HCT116 (cell line): ENCODE results near the gene SACM1L. TPM values are rescaled to one million over a fixed set of nuclear protein-coding genes. Genes with fewer than 3 reads are reported as not detected.

Experiments used
- ATAC-seq: fragments of 200-7000 bp; cut with Tn5 transposase; 2 replicates; pipeline ENCODE4 v1.9.1; 2020; ENCODE audit warnings: mild to moderate bottlenecking, moderate library complexity
- BruUV-seq: library from RNA; stranded (reverse); fragments of 400-500 nt; replicated peaks from 2 replicates; lab custom pipeline; 2021; lab: Mats Ljungman, UMichigan
- CTCF ChIA-PET: fragments of 300-600 bp; sonication (Branson Sonifier 250); formaldehyde crosslinking; loops from one replicate; lab custom pipeline; 2021; ENCODE audit warnings: antibody characterized with exemption; lab: Charles Lee
- POLR2A ChIA-PET: fragments of 300-600, 350-600 bp; sonication (Branson Sonifier 250); formaldehyde crosslinking; loops from one replicate; lab custom pipeline; 2021; ENCODE audit warnings: antibody characterized with exemption; lab: Charles Lee
- RAD21 ChIA-PET, 2 experiments: fragments of 300-600 bp; sonication (Branson Sonifier 250); formaldehyde crosslinking; loops; one replicate each; lab custom pipeline; 2023; ENCODE audit warnings: low total read pairs in 2 of 2; ENCODE audit not compliant: uncharacterized antibody in 2 of 2, unreplicated experiment in 2 of 2, low non-redundant PET in 1 of 2; lab: Charles Lee
- DNase-seq: peaks from one replicate; pipeline ENCODE4 v3.0.0-alpha.2; 2010; ENCODE audit warnings: low read depth, low spot score
- H2AFZ ChIP-seq: fragments of 200-600 bp; shearing (Covaris generic), sonication (generic); 2 replicates; pipeline ENCODE4 v1.6.1; 2017; ENCODE audit warnings: low read depth, mixed run types, mixed read lengths, antibody characterized with exemption, low read length; ENCODE audit not compliant: poor library complexity, severe bottlenecking
- H3K27ac ChIP-seq: 2 replicates; pipeline ENCODE4 v1.5.1; 2012; ENCODE audit warnings: low read depth, low read length
- H3K27me3 ChIP-seq: fragments of 200-600 bp; sonication (generic); 2 replicates; pipeline ENCODE4 v1.6.1; 2016; ENCODE audit warnings: mixed run types, low read length, mixed read lengths; ENCODE audit not compliant: insufficient read depth
- H3K36me3 ChIP-seq, 2 experiments: fragments of 200-500 bp in 1 of 2; fragments of 200-600 bp in 1 of 2; sonication (Bioruptor generic) in 1 of 2; sonication (generic) in 1 of 2; 2 replicates each; pipeline versions ENCODE4 v1.5.1 to v1.6.1; 2014 to 2016; ENCODE audit warnings: low read length in 2 of 2, inconsistent platforms in 1 of 2, mixed read lengths in 1 of 2, mixed run types in 1 of 2; ENCODE audit not compliant: insufficient read depth in 2 of 2, control insufficient read depth in 1 of 2
- H3K4me1 ChIP-seq, 2 experiments: fragments of 200-600 bp in 1 of 2; sonication (generic) in 1 of 2; 2 replicates each; pipeline versions ENCODE4 v1.5.1 to v1.6.1; 2012 to 2017; ENCODE audit warnings: low read length in 2 of 2, inconsistent platforms in 1 of 2, mild to moderate bottlenecking in 1 of 2, mixed read lengths in 1 of 2, mixed run types in 1 of 2, moderate library complexity in 1 of 2; ENCODE audit not compliant: insufficient read depth in 2 of 2, control insufficient read depth in 1 of 2
- H3K4me2 ChIP-seq: fragments of 200-600 bp; sonication (generic); 2 replicates; pipeline ENCODE4 v1.6.1; 2017; ENCODE audit warnings: mixed run types, low read length, mixed read lengths
- H3K4me3 ChIP-seq, 2 experiments: fragments of 200-600 bp in 1 of 2; sonication (generic) in 1 of 2; replicated peaks in 1 of 2; 2 replicates each; pipeline ENCODE4 v1.5.1; 2011 to 2016; ENCODE audit warnings: low read length in 2 of 2, control low read depth in 1 of 2, low read depth in 1 of 2, mild to moderate bottlenecking in 1 of 2, mixed read lengths in 1 of 2, mixed run types in 1 of 2
- H3K79me2 ChIP-seq: fragments of 200-600 bp; sonication (generic); 2 replicates; pipeline ENCODE4 v1.6.1; 2017; ENCODE audit warnings: mild to moderate bottlenecking, mixed run types, low read length, moderate library complexity, mixed read lengths; ENCODE audit not compliant: insufficient read depth
- H3K9ac ChIP-seq: fragments of 200-600 bp; sonication (generic); 2 replicates; pipeline ENCODE4 v1.6.1; 2016; ENCODE audit warnings: low read length, mixed read lengths
- H3K9me2 ChIP-seq: fragments of 200-600 bp; sonication (generic), shearing (Covaris generic); 2 replicates; pipeline ENCODE4 v1.6.1; 2017; ENCODE audit warnings: mixed run types, mild to moderate bottlenecking, moderate library complexity; ENCODE audit not compliant: insufficient read depth
- H3K9me3 ChIP-seq, 2 experiments: fragments of 200-500 bp in 1 of 2; fragments of 200-600 bp in 1 of 2; sonication (Bioruptor generic) in 1 of 2; sonication (generic) in 1 of 2; 2 replicates each; pipeline ENCODE4 v1.6.1; 2014 to 2017; ENCODE audit warnings: low read length in 2 of 2, mixed read lengths in 2 of 2, inconsistent platforms in 1 of 2, low read depth in 1 of 2, mild to moderate bottlenecking in 1 of 2, mixed run types in 1 of 2, moderate library complexity in 1 of 2; ENCODE audit not compliant: control insufficient read depth in 1 of 2, insufficient read depth in 1 of 2
- H4K20me1 ChIP-seq: fragments of 200-600 bp; sonication (generic), shearing (Covaris generic); 2 replicates; pipeline ENCODE4 v1.6.1; 2017; ENCODE audit warnings: mixed run types, mild to moderate bottlenecking, moderate library complexity; ENCODE audit not compliant: insufficient read depth
- CBX3 ChIP-seq: IDR thresholded peaks from 2 replicates; pipeline ENCODE4 v1.6.1; 2012; ENCODE audit warnings: low read depth
- EGR1 ChIP-seq: IDR thresholded peaks from 2 replicates; pipeline ENCODE4 v1.6.1; 2012; ENCODE audit warnings: low read depth
- FOSL1 ChIP-seq: IDR thresholded peaks from 2 replicates; pipeline ENCODE4 v1.6.1; 2012; ENCODE audit warnings: low read depth
- JUND ChIP-seq: IDR thresholded peaks from 2 replicates; pipeline ENCODE4 v1.6.1; 2012
- RAD21 ChIP-seq: IDR thresholded peaks from 2 replicates; pipeline ENCODE4 v1.6.1; 2012; ENCODE audit warnings: low read depth, mild to moderate bottlenecking
- SP1 ChIP-seq: IDR thresholded peaks from 2 replicates; pipeline ENCODE4 v1.6.1; 2012; ENCODE audit warnings: low read depth
- intact Hi-C: fragments of 100-400 bp; cut with micrococcal nuclease; formaldehyde crosslinking; loops from 2 replicates; pipeline ENCODE4 v1.10.0; 2022
- total RNA-seq: library from RNA; stranded (reverse); gene quantifications from one replicate; pipeline ENCODE4 v1.2.1, GENCODE V29; 2021; ENCODE audit not compliant: unreplicated experiment
- TF ChIP-seq, protein P1 (sequence below): IDR thresholded peaks from 2 replicates; pipeline ENCODE4 v1.6.1; 2012
- TF ChIP-seq, protein P2 (sequence below): IDR thresholded peaks from 2 replicates; pipeline ENCODE4 v1.6.1; 2011; ENCODE audit warnings: mild to moderate bottlenecking, low read length, moderate library complexity; ENCODE audit not compliant: insufficient replicate concordance; ENCODE audit errors: extremely low read depth
- TF ChIP-seq, protein P3 (sequence below): IDR thresholded peaks from 2 replicates; pipeline ENCODE4 v1.6.1; 2012

The SACM1L gene
- total RNA-seq, 1 experiment from 2014 or later, result 27.3 TPM

DNA sequence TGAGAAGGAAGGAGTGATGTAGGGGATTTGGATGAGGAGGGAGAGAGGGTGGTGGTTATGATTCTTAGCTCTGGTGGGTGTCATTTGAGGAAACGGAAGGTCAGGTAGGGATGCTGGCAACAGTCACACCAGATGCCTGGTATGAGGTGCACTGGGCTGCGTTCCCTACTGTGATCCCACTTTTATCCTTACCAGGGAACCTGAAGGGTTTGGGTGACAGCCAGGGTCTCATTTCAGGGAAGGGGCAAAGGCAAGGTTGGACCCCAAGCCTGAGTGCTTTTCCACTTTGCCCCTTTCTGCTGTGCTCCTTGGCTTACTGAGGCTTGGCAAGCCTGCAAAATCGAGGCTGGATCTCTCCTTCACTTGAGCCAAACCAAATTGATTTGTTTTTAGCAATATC is 36.0 kb upstream of the SACM1L start:
- no peaks in the 10 kb centered on the region for H4K20me1 ChIP-seq
- H3K4me1 ChIP-seq, result peaks cover 0 to 15% of the 10 kb centered on the region in 2 experiments; a peak in 1 of 4 replicates
- no TSS peak for BruUV-seq
- POLR2A ChIA-PET, result no interaction called here
- H3K9me2 ChIP-seq, result no peaks in the 10 kb centered on the region
- ATAC-seq (no peak), DNase-seq (no peak)
- RAD21 ChIA-PET, result no interaction called here
- H3K27me3 ChIP-seq, result no peaks in the 10 kb centered on the region
- H3K9ac ChIP-seq, result no peak overlapping the region
- TF ChIP-seq EGR1 (no peak), CBX3 (no peak), JUND (no peak), FOSL1 (no peak), SP1 (no peak), RAD21 (no peak)
- TF ChIP-seq, protein P1, sequence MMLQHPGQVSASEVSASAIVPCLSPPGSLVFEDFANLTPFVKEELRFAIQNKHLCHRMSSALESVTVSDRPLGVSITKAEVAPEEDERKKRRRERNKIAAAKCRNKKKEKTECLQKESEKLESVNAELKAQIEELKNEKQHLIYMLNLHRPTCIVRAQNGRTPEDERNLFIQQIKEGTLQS, result no peak
- TF ChIP-seq, protein P2, sequence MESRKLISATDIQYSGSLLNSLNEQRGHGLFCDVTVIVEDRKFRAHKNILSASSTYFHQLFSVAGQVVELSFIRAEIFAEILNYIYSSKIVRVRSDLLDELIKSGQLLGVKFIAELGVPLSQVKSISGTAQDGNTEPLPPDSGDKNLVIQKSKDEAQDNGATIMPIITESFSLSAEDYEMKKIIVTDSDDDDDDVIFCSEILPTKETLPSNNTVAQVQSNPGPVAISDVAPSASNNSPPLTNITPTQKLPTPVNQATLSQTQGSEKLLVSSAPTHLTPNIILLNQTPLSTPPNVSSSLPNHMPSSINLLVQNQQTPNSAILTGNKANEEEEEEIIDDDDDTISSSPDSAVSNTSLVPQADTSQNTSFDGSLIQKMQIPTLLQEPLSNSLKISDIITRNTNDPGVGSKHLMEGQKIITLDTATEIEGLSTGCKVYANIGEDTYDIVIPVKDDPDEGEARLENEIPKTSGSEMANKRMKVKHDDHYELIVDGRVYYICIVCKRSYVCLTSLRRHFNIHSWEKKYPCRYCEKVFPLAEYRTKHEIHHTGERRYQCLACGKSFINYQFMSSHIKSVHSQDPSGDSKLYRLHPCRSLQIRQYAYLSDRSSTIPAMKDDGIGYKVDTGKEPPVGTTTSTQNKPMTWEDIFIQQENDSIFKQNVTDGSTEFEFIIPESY, result no peak
- TF ChIP-seq, protein P3, sequence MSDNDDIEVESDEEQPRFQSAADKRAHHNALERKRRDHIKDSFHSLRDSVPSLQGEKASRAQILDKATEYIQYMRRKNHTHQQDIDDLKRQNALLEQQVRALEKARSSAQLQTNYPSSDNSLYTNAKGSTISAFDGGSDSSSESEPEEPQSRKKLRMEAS, result no peak
- H3K4me3 ChIP-seq, result no peak overlapping the region
- H3K4me2 ChIP-seq, result no peak overlapping the region
- H3K9me3 ChIP-seq, result no peaks in the 10 kb centered on the region
- peaks cover 62% of the 10 kb centered on the region for H3K79me2 ChIP-seq
- no peaks in the 10 kb centered on the region for H3K36me3 ChIP-seq
- intact Hi-C loops, result no loop called here
- CTCF ChIA-PET, result interaction anchor here (0.7 kb wide), 1 partner anchor 175 kb away, joined by 3 read pairs; no protein-coding TSS in a partner anchor
- H2AFZ ChIP-seq, result no peak overlapping the region
- H3K27ac ChIP-seq, result no peak overlapping the region
